HAP-1 (cell line): ENCODE measurements around the gene DENND6A.

ENCODE experiments used
- DNase-seq, 2 experiments: peaks; one replicate each; pipeline ENCODE4 v3.0.0-alpha.2; 2016 to 2020; ENCODE audit warnings: low spot score in 2 of 2
- H3K27me3 ChIP-seq: fragments of 250-450 bp; sonication (Bioruptor Pico); 2 replicates; pipeline ENCODE4 v1.5.1; 2020; ENCODE audit warnings: low read depth, mild to moderate bottlenecking, moderate library complexity
- H3K36me3 ChIP-seq: fragments of 250-450 bp; sonication (Bioruptor Pico); replicated peaks from 2 replicates; pipeline ENCODE4 v1.5.1; 2020; ENCODE audit warnings: mild to moderate bottlenecking
- H3K4me1 ChIP-seq: fragments of 250-450 bp; sonication (Bioruptor Pico); 2 replicates; pipeline ENCODE4 v1.5.1; 2020; ENCODE audit warnings: mild to moderate bottlenecking
- H3K4me3 ChIP-seq: fragments of 250-450 bp; sonication (Bioruptor Pico); 2 replicates; pipeline ENCODE4 v1.5.1; 2020; ENCODE audit warnings: mild to moderate bottlenecking, moderate library complexity
- H3K9me3 ChIP-seq: fragments of 250-450 bp; sonication (Bioruptor Pico); 2 replicates; pipeline ENCODE4 v1.5.1; 2020; ENCODE audit warnings: mild to moderate bottlenecking, moderate library complexity
- in situ Hi-C: fragments of 300-500 bp; cut with MboI; formaldehyde crosslinking; loops from 3 replicates; pipeline ENCODE4 v1.14.3; 2020; ENCODE audit warnings: low sequenced_read_pairs, inconsistent platforms, mixed read lengths

The DENND6A gene

GRCh38 chr3:57692396-57693147 lies at the start of gene DENND6A:
DENND6A (minus strand) TSS chr3:57693077; CDS start chr3:57693018, 59 bp downstream.
- Histone ChIP-seq H3K9me3 (no peaks in the 10 kb centered on the region), H3K27me3 (no peaks in the 10 kb centered on the region), H3K4me3 (peak within 1 kb of the TSS; percentile 49), H3K4me1 (peaks cover 11% of the 10 kb centered on the region), H3K36me3 (no peaks in the 10 kb centered on the region)
- in situ Hi-C loops, result no loop called here
- peak; percentile 75 to 97 for DNase-seq

DNA sequence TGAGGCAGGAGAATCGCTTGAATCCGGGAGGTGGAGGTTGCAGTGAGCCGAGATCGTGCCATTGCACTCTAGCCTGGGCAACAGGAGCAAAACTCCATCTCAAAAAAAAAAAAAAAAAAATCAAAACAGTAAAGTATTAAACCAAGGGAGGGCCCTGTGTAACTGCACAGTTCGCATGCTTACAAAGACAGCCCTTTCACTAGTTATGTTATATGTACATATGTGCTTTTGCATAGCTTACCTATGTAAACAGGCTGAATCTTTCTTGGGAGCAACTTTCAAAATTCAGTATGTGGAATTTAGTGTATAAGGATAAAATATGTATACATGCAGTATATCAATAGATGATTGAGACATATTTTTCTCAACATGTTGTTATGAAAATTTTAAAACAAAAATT lies 47.1 kb upstream of the DENND6A start:
- no peaks in the 10 kb centered on the region for H3K9me3 ChIP-seq
- no peak for DNase-seq
- no peaks in the 10 kb centered on the region for H3K36me3 ChIP-seq
- no peak overlapping the region for H3K4me3 ChIP-seq
- in situ Hi-C loops, result no loop called here
- H3K4me1 ChIP-seq, result no peaks in the 10 kb centered on the region
- H3K27me3 ChIP-seq, result no peaks in the 10 kb centered on the region

- H3K9me3 ChIP-seq, result no peaks in the 10 kb centered on the region
- no peaks in the 10 kb centered on the region for H3K4me1 ChIP-seq
- in situ Hi-C loops, result no loop called here
Observed at GRCh38 chr3:57738391-57738790, 45.5 kb upstream of the DENND6A start.

GRCh38 chr3:57737840-57738239 lies 45.0 kb upstream of the DENND6A start:
- Histone ChIP-seq H3K4me1 (no peaks in the 10 kb centered on the region), H3K9me3 (no peaks in the 10 kb centered on the region), H3K27me3 (no peaks in the 10 kb centered on the region), H3K36me3 (no peaks in the 10 kb centered on the region), H3K4me3 (no peak overlapping the region)
- in situ Hi-C loops, result no loop called here
- DNase-seq, result no peak

More at GRCh38 chr3:57738391-57738790, 45.5 kb upstream of the DENND6A start:
- Histone ChIP-seq H3K4me3 (no peak overlapping the region), H3K36me3 (no peaks in the 10 kb centered on the region), H3K27me3 (no peaks in the 10 kb centered on the region)
- DNase-seq, result no peak

DNA sequence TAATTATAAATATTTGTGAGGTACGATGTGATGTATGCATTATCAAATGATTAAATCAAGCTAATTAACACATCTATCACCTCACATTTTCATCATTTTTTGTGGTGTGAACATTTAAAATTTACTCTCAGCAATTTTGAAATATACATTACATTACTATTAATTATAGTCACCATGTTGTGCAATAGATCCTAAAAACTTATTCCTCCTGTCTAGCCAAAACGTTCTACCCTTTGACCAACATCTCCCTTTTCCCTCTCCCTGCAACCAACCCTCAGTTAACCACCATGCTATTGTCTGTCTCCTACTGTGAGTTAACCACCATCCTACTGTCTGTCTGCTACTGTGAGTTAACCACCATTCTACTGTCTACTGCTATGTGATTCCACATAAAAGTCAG lies 42.5 kb upstream of the DENND6A start:
- Histone ChIP-seq H3K9me3 (no peaks in the 10 kb centered on the region), H3K27me3 (no peaks in the 10 kb centered on the region), H3K4me1 (no peaks in the 10 kb centered on the region), H3K36me3 (no peaks in the 10 kb centered on the region), H3K4me3 (no peak overlapping the region)
- in situ Hi-C loops, result no loop called here
- no peak for DNase-seq

DNA sequence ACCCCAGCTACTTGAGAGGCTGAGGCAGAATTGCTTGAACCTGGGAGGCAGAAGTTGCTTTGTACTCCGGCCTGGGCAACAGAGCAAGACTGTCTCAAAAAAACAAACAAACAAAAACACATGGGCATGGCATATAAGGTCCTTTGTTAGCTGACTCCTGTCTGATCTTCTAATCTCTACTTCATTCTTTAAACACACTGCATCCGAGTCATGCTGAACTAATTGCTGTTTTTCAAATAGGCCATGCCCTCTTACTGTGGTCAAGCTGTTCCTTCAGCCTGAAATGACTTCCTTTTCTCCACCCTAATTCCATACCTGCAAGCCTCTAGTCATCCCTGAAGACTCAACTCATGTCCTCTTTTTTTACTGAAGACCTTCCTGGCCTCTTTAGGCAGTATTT lies 40.9 kb upstream of the DENND6A start:
- Histone ChIP-seq H3K36me3 (no peaks in the 10 kb centered on the region), H3K4me3 (no peak overlapping the region), H3K27me3 (no peaks in the 10 kb centered on the region), H3K4me1 (no peaks in the 10 kb centered on the region), H3K9me3 (no peaks in the 10 kb centered on the region)
- DNase-seq, result no peak
- in situ Hi-C loops, result no loop called here

DNA sequence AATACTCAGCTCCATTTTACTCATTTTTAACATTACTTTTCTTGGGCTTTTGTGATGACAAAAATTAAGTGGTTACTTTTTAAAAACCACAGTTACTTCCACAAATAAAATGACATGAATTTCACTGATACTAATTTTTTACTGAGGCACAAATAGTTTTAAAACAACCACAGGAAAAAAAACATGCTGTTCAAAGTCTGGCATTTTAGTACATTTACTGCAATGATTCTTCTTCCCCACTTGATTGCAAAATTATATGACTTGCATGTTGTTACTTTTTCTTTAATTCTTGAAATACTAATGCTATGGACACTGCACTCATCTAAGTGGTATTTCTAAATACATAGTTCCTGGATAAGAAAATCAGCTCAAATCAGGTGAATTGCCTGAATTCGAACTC lies 38.4 kb upstream of the DENND6A start:
- in situ Hi-C loops, result no loop called here
- no peak for DNase-seq
- H3K36me3 ChIP-seq, result no peaks in the 10 kb centered on the region
- H3K27me3 ChIP-seq, result no peaks in the 10 kb centered on the region
- H3K9me3 ChIP-seq, result no peaks in the 10 kb centered on the region
- no peak overlapping the region for H3K4me3 ChIP-seq
- no peaks in the 10 kb centered on the region for H3K4me1 ChIP-seq

- in situ Hi-C loops, result no loop called here
- Histone ChIP-seq H3K36me3 (no peaks in the 10 kb centered on the region), H3K4me3 (no peak overlapping the region), H3K27me3 (no peaks in the 10 kb centered on the region), H3K4me1 (no peaks in the 10 kb centered on the region), H3K9me3 (no peaks in the 10 kb centered on the region)
- no peak for DNase-seq
Observed at GRCh38 chr3:57730682-57731081, 37.8 kb upstream of the DENND6A start.

DNA sequence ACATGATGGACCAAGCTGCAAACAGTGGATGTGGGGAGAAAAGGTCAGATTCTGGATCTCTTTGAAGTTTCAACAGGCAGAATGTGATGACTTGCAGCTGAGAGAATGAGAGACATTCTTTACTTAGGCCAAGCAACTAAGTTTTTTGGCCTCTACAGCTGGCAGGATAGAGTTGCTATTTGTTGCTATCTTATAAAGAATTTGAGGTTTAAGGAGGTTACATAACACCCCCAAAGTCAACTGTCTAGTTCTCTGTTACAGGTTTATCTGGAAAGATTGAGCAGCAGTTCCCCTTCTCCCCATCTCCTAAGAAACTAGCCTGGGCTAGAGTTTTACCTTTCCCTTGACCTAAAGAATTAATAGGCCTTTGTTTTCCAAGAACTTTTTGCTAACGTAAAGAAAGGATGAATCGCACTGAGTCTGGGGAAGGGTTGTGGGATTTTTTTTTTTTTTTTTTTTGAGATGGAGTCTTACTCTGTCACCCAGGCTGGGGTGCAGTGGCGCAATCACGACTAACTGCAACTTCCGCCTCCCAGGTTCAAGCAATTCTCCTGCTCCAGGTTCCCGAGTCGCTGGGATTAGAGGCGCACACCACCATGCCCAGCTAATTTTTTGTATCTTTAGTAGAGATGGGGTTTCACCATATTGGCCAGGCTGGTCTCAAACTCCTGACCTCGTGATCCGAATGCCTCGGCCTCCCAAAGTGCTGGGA lies 36.6 kb upstream of the DENND6A start:
- Histone ChIP-seq H3K4me3 (no peak overlapping the region), H3K36me3 (no peaks in the 10 kb centered on the region), H3K4me1 (no peaks in the 10 kb centered on the region), H3K27me3 (no peaks in the 10 kb centered on the region), H3K9me3 (no peaks in the 10 kb centered on the region)
- in situ Hi-C loops, result no loop called here
- DNase-seq, result no peak

DNA sequence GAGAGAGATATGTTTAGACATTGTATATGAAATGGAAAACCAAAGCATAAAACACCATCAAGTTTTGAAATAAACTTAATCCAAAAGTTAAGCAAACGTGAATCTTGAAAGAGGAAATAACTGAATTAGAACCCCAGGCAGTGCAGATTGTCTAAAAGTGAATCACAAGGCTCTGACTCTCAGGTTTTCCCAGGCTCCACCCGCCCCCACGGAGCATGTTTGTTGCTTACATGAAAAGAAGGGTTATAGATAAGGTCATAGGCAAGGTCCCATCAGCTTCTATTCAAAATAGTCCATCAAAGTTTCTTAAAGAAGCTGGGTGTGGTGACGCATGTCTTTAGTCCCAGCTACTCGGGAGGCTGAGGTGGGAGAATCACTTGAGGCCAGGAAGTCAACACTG lies 34.2 kb upstream of the DENND6A start:
- H3K9me3 ChIP-seq, result no peaks in the 10 kb centered on the region
- no peak for DNase-seq
- in situ Hi-C loops, result no loop called here
- H3K4me1 ChIP-seq, result no peaks in the 10 kb centered on the region
- no peaks in the 10 kb centered on the region for H3K27me3 ChIP-seq
- no peaks in the 10 kb centered on the region for H3K36me3 ChIP-seq
- H3K4me3 ChIP-seq, result no peak overlapping the region

GRCh38 chr3:57726397-57726796 lies 33.5 kb upstream of the DENND6A start:
- no peak overlapping the region for H3K4me3 ChIP-seq
- no peaks in the 10 kb centered on the region for H3K4me1 ChIP-seq
- no peaks in the 10 kb centered on the region for H3K27me3 ChIP-seq
- in situ Hi-C loops, result no loop called here
- no peaks in the 10 kb centered on the region for H3K36me3 ChIP-seq
- DNase-seq, result no peak
- no peaks in the 10 kb centered on the region for H3K9me3 ChIP-seq

GRCh38 chr3:57718118-57718517 lies 25.2 kb upstream of the DENND6A start:
- in situ Hi-C loops, result no loop called here
- Histone ChIP-seq H3K4me3 (no peak overlapping the region), H3K36me3 (no peaks in the 10 kb centered on the region), H3K4me1 (no peaks in the 10 kb centered on the region), H3K27me3 (no peaks in the 10 kb centered on the region), H3K9me3 (0 out of 2 replicates have a peak, but pooled peaks cover 2% of the 10 kb centered on the region)
- no peak for DNase-seq

DNA sequence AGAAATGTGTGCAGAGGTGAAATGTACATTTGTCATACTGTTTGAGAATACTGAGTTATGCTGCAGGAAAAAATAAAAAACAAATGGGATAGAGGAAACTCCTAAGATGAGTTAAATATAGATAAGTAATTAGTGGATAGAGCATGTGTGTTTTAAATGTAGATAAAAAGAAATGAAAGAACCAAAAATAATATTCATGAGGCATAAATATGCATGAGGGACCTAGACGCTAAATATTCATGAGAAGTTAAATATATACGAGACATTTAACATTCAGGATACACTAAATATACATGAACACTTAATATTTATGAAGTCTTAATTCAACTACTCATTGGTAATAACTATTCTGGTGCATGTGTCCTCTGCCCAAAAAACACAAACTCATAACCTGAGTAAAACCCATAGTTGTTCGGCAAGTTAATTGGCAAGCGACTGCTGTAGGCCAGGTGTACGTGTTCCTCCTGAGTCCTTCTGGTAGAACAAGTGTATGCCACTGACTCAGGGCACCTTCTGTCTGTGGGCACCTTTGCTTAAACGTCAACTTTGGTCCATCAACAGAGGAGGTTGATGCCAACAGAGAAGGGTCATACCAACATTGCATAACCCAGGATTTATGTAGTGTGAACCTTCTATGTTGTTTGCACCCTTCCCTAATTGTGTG lies 24.5 kb upstream of the DENND6A start:
- H3K9me3 ChIP-seq, result 0 out of 2 replicates have a peak, but pooled peaks cover 2% of the 10 kb centered on the region
- no peaks in the 10 kb centered on the region for H3K36me3 ChIP-seq
- H3K4me1 ChIP-seq, result no peaks in the 10 kb centered on the region
- in situ Hi-C loops, result no loop called here
- DNase-seq, result no peak
- no peak overlapping the region for H3K4me3 ChIP-seq
- H3K27me3 ChIP-seq, result no peaks in the 10 kb centered on the region

DNA sequence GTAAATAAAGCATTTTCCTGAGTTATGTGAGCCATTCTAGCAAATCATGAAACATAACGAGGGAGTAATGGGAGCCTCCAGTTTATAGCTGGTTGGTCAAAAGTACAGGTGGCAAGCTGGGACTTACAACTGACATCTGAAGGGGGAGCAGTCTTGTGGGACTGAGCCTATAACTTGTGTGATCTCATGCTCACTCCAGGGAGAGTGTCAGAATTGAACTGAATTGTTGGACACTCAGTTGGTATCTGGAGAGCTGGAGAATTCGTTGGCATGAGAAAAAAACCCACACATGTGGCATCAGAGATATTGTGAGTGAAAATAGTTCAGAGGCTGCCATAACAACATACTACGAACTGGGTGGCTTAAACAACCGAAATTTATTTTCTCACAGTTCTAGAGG lies 22.8 kb upstream of the DENND6A start:
- no peaks in the 10 kb centered on the region for H3K4me1 ChIP-seq
- in situ Hi-C loops, result no loop called here
- no peaks in the 10 kb centered on the region for H3K27me3 ChIP-seq
- no peak for DNase-seq
- H3K36me3 ChIP-seq, result no peaks in the 10 kb centered on the region
- no peak overlapping the region for H3K4me3 ChIP-seq
- H3K9me3 ChIP-seq, result 0 out of 2 replicates have a peak, but pooled peaks cover 2% of the 10 kb centered on the region
